GM18511 (cell line): ENCODE results near the gene ARHGAP24.
"Not testable (repeated sequence)": the region's sequence is repeated elsewhere in the genome, so short reads cannot be mapped to it uniquely, and the experiment has no call there.

ENCODE experiments used
- ATAC-seq: cut with Tn5 transposase; IDR thresholded peaks from one replicate; pipeline ENCODE4 v1.9.1; 2021; ENCODE audit warnings: mild to moderate bottlenecking, moderate library complexity; ENCODE audit not compliant: unreplicated experiment

The ARHGAP24 gene

DNA sequence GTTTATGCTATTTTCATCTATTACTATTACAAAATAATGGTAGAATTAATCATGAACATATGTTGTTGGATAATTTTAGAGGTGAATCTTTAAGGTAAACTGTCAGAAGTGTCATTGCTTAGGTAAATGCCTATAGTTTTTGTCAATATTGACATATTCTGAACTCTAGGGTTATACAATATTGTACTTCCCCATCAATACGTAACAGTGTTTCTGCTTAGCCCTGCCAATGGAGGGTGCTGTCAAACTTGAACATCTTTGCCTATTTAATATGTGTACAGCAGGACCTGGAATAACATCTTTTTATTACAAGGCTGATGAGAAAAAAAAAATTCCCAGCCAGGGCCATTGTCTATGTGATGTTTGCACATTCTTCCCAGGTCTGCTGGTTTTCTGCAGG lies 40.8 kb downstream of the ARHGAP24 start:
- no peak for ATAC-seq

DNA sequence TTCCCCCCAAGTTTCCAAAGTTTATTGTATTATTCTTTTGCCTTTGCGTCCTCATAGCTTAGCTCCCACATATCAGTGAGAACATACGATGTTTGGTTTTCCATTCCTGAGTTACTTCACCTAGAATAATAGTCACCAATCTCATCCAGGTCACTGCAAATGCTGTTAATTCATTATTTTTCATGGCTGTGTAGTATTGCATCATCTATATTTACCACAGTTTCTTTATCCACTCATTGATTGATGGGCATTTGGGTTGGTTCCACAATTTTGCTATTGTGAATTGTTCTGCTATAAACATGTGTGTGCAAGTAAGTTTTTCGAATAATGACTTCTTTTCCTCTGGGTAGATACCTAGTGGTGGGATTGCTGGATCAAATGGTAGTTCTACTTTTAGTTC lies 43.6 kb downstream of the ARHGAP24 start:
- not testable (repeated sequence) for ATAC-seq

DNA sequence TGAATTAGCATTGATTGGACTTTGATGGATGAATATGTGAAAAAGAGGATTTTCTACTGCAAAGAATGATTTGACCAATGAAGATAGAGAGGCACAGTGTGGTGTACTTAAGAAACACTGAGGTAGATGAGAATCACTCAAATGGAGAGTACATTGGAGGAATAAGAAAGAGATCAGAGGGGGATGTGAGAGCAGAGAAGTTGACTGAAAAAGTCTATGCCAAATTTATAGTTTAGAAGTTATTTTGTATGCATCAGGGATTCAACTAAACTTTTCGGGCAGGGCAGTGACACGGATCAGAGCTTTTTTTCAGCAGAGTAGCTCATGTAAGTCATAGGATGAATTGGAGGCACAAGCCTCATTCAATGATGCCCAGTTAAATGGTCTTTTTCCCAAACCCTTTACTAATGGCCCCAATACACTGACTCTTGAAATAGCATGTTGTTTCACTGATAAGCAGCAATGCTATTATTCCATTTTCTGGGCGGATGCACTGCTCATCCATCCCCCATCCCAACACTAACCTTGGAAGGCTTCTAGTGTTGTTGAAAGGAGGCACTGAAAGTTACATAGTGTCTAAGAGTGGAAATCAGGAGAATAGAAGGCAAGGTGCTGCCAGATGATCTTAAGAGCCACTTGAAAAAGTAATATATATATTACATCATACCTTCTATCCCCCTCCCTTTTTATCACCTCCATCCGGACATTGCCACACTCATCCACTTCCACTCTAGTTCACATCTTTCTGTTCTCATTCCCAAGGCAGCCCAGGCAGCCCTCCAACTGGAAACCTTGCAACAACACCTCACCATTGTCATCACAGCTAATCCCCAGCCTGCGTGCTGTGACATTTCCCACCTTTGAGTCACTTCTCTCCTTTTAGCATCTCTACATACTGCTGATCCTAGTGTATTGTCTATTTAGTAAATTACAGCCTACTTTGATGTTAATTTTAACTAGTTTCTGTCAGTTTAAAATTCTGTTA lies 46.1 kb downstream of the ARHGAP24 start:
- no peak for ATAC-seq

DNA sequence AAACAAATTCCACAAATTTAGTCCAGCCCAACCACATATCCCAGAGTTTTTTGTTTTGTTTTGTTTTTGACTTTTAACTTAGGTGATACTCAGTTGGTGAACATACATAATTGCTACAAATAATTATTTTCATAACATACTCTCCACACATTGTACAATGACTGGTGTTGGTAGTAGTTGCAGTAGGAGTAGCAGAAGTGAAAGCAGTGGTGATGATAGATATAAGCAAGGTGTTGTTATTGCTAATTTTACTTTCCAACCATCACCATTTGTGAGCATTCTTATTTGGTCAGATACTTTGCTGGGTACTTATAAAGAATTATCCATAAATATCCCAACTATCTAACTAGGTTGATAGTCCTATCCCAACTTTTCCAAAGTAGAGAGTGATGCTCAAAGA lies 47.3 kb downstream of the ARHGAP24 start:
- ATAC-seq: peak; percentile 71

DNA sequence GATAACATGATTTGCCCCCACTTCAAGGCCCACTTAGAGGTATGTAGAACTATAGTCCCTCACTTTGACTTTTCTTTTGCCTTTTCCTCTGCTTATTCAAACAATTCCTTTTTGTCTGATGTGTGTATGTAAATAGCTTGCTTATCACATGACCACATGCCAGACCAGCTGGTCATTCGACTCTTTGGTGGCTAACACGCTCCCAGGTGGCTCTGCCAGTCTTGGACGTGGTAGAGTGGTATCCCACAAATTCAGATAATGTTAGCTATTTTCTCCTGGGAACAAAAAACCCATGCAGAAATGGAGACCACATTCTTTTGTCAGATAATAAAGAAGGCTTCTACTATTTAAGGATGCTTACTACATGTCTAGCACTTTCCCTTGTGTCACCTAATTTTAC lies 47.9 kb downstream of the ARHGAP24 start:
- ATAC-seq: no peak

DNA sequence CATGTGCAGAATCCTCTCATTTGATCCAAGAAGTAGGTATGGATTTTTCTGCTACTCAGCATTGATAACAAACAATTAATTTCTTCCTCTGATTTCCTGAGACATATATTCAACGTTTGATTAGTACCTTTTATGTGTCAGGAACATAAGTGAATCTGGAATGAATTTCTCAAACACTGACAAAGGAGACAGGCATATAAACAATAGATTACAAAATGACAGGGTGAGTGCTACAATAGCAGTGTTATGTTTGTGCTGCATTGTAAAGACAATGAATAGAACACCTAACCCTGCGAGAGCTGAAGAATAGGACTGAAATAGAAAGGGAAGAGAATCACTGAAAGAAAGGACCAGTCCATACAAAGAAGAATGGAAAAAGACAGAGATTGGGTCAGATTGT lies 52.9 kb downstream of the ARHGAP24 start:
- ATAC-seq: no peak

DNA sequence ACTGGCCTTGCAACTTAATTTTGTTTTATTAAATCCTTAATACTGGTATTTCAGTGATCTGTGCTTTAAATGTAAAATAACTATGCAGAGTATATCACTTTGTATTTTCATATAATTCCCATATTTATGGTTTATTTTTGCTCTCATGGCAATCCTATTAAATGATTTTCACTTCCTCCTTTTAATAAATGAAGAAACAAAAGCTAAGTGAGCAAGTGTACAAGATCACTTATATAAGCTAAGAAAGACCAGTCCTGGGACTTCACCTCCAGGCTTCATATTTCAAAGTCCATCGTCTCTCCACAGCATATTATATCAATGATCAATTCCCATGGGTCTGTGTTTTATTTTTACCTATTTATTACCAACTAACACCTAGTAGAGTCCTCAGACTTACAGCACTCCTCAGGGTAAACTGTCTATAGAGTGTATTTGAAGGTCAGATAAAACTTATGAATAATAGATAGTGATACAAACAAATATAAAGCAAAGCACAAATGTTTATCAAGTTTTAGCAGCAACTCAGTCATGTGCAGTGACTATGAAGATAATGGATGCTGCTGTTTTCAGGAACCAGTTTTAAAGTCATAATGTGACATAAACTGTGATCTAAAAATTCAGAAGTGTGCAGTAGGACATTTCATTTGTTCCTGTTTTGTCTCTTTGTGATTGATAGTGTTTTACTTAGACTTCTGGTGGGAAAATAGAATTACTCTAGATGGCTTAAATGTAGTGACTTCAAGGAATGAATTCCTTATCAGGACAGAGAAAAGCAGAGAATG lies 56.8 kb downstream of the ARHGAP24 start:
- no peak for ATAC-seq

DNA sequence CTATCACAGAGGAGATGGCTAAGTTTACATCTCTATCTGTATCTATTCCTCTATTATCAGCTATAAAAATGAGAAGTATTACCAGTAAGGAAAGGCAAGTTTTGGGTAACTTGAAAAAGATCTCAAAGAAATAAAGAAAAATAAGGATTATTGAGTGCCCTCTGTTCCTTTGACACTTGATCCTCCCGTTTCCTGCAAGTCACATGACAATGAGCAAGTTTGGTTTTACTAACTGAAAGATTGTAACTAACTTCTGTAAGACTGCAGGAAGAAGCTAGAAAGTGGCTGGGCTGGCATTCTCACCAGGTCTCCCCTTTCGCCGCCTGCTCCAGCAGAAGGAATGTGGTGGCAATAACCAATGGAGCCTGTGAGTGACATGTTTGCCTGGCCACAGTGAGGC lies 59.2 kb downstream of the ARHGAP24 start:
- no peak for ATAC-seq

DNA sequence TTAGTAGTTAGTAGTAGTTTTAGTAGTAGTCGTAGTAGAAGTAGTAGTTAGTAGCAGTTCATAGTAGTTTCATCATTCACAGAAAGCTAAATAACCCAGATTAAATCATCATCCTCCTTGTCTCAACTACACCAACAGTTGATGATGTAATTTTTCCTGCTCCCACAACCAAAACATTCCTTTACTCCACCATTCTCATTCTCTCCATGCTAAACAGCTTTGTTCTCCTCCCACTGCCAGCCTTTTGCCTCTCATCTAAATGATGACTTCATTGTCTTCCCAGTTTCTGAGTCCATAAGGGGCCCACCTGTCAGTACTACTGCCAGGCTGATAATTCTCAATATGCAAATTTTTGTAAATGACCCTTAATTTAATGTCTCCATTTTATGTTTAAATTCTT lies 68.9 kb downstream of the ARHGAP24 start:
- ATAC-seq: no peak

DNA sequence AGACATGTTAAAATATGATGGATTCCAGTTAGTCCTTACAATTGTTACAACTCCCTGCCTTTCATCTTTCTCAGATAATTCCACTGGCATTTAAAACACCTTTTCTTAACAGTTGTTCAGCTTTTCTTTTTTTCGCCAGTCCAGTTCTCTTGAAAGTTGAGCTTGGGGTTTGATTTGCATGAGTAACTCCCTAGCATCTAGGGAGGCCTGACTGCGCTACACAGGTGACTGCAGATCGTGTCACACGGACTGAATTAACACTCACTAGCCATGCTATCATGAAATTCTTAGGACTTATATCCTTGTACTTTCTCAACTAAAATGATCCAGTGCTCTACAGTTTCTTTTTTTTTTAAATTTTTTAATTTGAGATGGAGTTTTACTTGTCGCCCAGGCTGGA lies 69.8 kb downstream of the ARHGAP24 start:
- ATAC-seq: no peak

DNA sequence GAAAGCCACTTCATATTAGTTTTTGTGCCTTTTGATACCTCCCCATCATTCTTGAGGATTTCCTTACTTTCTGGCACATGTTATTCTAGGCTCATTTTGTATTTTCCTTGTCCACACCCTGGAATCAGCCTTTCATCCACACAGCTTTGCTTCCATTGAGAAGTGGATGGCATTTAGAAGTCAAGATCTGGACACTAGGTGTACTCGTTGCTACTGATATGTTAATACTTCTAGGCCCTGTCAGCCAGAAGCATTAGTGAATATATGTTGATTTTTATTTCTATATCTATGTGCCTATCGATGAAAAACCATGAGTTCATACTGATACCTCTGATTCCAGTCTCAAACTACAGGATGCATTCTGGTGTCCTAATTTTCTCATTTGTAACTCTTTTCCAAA lies 73.2 kb downstream of the ARHGAP24 start:
- no peak for ATAC-seq

DNA sequence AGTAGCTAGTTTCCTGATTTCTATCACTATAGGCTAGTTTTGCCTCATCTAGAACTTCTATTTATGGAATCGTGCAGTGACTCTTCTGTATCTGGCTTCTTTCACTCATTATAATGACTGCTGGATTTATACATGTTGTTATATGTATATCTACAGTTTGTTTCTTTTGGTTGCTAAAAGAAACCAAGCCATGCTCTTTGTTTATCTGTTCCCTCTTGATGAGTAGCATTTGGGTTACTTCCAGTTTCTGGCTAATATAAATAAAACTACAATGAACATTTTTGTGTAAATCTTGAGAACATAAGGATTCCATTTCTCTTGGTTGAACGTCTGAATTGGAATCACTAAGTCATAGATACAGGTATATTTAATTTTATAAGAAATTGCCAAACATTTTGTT lies 73.9 kb downstream of the ARHGAP24 start:
- ATAC-seq: no peak

DNA sequence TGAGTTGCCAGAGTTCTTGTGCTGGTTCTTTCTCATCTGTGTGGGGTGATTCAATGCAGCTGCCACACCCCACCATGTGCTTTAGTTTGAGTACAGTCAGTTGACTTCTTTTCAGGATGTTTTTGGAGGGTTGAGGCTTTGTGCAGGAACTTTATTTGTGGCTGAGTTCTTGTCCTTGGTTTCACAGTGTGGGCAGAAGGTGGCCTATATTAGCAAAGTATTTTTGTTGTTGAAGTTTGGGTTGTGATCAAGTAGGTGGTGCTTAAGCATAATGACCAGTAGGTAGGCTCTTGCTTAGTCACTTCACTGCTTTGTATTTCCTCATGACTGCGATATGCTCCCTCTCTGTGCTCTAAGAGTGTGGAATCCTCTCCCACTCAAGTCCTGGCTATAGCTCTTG lies 80.3 kb downstream of the ARHGAP24 start:
- ATAC-seq: peak; percentile 35

DNA sequence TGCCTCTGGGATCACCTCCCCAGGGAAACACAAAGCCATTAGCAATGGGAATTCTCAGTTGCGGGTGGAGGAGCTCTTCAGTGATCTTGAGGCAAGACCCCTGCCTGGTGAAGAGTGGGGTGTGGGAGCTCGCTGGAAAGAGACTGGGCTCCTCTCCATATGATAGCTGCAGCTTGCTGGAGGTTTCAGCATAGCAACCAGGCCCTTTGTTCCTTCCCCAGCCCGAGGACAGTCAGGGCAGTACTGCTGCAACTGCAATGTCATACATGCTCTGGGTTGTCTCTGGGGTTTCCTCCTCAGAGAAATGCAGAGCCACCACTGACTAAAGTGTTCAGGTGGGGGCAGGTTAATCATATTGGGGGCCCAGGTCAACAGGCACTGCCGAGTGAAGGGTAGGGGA lies 81.3 kb downstream of the ARHGAP24 start:
- ATAC-seq: peak; percentile 56

DNA sequence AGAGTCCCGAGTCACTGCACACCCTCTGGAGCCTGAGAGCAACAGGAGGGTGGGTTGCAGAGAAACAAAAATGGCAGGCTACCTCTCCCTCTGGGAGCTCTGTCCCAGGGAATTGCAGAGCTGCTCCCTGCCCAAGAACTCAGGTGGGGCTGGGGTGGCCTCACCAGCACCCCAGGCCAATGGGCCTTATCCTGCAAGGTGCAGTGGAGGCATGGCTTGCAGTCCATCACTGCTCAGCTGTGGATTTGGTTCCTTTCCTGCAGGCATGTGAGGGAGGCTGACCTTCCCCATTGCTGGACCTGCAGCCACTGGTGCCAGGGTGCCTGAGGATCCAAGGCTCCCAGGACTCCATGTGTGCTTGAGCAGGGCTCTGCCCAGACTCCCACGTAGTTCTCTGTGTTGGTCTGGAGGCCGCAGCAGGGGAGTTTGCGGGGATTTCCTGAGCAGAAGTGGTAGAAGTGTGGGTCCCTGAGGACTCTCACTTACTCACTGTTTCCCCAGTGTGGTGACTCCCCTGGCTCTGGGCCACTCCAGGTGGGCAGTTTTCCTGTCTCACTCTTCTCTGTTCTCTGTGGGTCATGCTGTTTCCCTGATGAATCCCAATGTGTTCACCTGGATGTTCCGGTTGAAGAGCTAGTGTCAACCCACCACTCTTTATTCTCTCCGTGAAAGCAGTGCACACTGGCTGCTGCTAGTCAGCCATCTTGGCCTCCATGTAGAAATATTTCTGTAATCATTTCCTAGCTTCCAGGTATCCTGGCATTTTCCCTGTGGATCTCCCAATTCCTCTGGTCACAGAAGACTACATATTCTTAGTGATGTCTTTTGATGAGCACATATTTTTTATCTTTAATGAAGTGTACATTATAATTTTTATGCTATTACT lies 82.3 kb downstream of the ARHGAP24 start:
- ATAC-seq: peak; percentile 85

DNA sequence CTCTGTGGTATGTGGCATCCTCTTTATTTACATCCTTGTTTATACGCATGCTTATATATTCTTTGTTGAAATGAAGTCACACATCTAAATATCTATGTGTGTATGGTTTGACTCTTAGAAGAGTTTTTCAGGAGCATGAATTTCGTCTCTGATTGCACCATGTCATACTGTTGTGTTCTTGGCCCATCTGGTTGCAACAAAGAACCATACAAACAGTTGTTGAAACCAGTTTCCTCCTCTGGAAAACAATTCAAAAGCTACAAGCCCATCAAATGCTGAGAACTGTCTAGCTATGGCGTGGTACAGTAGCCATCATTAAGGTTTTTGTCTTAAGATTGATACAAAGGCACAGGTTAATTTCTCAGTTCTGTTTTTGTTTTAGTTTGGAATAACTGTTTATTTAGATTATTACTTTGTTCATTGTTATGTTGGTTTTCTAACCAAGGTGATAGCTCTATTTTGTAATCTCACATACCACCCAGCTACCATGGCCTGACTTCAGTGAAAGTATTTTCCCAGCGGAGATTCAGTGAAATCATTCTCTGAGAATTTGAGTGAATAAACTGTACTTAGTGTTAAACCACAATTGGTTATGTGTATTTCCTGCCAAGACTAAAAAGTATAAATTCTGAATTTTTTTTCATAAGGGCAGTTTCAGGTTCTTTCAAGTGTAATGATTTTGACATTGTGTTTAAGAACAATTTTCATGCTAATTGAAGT lies 91.0 kb downstream of the ARHGAP24 start:
- ATAC-seq: no peak

DNA sequence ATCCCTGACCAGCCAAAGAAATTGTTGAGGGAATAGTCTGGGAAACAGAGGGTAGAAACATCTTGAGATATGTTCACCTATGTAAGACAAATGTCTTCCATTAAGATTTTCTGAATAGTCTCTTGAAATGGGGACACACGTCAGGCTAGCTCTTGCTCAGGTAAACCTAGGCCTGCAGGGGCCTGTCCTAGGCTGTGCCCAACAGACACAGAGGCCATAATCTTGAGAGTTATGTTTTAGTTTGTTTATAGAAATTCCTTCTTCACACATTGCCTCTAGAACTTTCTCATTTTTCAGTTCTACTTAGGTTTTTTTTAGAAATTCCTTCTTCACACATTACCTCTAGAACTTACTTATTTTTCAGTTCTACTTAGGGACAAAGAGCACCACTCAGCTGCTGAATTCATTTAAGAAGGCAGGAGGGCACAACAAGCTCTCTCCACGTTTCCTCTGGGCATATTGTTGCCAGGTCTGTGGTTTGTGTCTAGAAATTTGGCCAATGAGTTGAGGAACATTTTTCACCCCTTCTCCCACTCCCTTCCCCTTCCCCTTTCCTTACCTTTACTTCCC lies 94.9 kb downstream of the ARHGAP24 start:
- ATAC-seq: peak; percentile 66

DNA sequence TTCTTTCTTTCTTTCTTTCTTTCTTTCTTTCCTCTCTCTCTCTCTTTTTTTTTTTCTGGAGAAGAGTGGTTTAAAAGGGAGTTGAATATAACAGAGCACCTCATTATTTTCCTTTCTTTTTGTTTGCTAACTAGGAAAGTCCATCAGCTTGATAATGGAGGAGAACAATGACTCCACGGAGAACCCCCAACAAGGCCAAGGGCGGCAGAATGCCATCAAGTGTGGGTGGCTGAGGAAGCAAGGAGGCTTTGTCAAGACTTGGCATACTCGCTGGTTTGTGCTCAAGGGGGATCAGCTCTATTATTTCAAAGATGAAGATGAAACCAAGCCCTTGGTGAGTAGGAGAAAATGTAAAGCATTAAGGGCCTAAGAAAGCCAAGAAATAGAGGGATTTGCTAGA lies 95.4 kb downstream of the ARHGAP24 start:
- ATAC-seq: no peak

DNA sequence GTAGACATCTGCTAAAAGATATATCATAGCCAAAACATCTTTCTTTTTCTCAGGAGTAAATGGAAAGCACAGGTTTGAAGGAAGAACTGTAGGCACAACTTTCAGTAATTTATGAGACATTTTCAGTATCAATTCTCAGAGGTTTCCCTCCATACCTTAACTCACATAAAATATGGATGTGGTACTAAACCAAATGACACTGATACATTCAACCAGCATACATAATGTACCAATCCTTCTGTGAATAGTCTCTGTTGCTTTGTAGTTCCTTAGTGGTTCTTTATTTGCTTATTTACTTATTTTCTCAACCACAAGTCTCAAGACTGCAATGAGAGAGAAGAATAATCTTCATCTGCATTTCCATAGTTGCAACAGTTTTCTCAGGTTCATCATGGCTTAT lies 96.1 kb downstream of the ARHGAP24 start:
- peak; percentile 40 for ATAC-seq

DNA sequence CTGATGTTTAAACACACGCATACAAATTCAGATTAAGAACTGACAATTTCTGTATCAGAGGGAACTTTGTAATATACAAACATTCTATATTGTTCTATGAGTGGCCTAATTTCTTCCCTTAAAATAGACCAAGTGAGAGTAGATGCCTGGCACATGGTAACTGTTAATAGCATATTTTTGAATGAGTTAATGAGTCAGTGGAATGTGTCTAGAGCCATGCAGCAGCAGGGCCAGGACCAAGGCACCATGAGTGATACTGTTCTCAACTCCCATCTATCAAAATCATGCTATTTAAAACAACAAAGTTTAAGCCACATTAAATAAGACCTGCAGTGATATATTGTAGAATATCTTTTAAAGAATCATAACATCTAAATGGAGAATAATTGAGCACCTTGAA lies 98.3 kb downstream of the ARHGAP24 start:
- ATAC-seq: no peak
